ENCODE data around the gene IPP. TPM values are rescaled to one million over a fixed set of nuclear protein-coding genes. Genes with fewer than 3 reads are reported as not detected.
"Not testable (repeated sequence)": the region's sequence is repeated elsewhere in the genome, so short reads cannot be mapped to it uniquely, and the experiment has no call there.

The IPP gene
- polyA plus RNA-seq, 1 of the 3 experiments (the other 2 are of a cell fraction) = 3.2 TPM

GRCh38 chr1:45677751-45678245 lies 72.7 kb downstream of the IPP start (continued):
- no peak for TF ChIP-seq ELF1 (IDR thresholded peaks at IDR 0.05)
- TF ChIP-seq PBX3 (IDR thresholded peaks at IDR 0.05) = no peak
- TF ChIP-seq RAD21 (IDR thresholded peaks at IDR 0.05; ENCODE audit: low read length) = no peak
- no peak for TF ChIP-seq GATA2 (CRISPR knock-in tag; IDR thresholded peaks at IDR 0.05)

- peaks cover 96% of the 10 kb centered on the region for H4K20me1 ChIP-seq (ENCODE audit: insufficient read depth)
- DNase-seq; H3K9me2 ChIP-seq; H3K4me3 ChIP-seq (ENCODE audit: low read depth in 2 of 2, low read length in 1 of 2); H2AFZ ChIP-seq (ENCODE audit: low read depth); H3F3A ChIP-seq (replicated peaks; ENCODE audit: insufficient read depth); H3K9ac ChIP-seq; H3K4me2 ChIP-seq; H3K9me3 ChIP-seq; H3K27ac ChIP-seq (ENCODE audit: low read depth in 2 of 2, low read length in 1 of 2); H3K36me3 ChIP-seq (replicated peaks in 1 of 2; ENCODE audit: control insufficient read depth in 1 of 2, insufficient read depth in 2 of 2, low read length in 1 of 2); CTCF ChIA-PET; H3K27me3 ChIP-seq (ENCODE audit: insufficient read depth): not testable (repeated sequence)
- peaks cover 100% of the 10 kb centered on the region for H3K79me2 ChIP-seq (ENCODE audit: insufficient read depth)
- WGBS (ENCODE audit: low lambda C conversion rate) = 96% methylated on average over 7 of the region's 7 CpGs
- H3K4me1 ChIP-seq (ENCODE audit: control insufficient read depth in 1 of 2, insufficient read depth in 2 of 2, low read depth in 1 of 2, low read length in 1 of 2) = peaks cover 4 to 27% of the 10 kb centered on the region in 2 experiments; a peak in 3 of 4 replicates
- POLR2A ChIA-PET = interaction anchor here (0.7 kb wide), 1 partner anchor 24 kb away, joined by 3 read pairs; no protein-coding TSS in a partner anchor
These were observed 73.9 kb downstream of the IPP start for GRCh38 chr1:45676553-45676952.

- Histone ChIP-seq H3K4me3 (ENCODE audit: low read depth in 2 of 2, low read length in 1 of 2) (no peak overlapping the region), H3K4me2 (no peak overlapping the region), H2AFZ (ENCODE audit: low read depth) (no peak overlapping the region), H3K9me2 (no peaks in the 10 kb centered on the region), H3K36me3 (replicated peaks in 1 of 2; ENCODE audit: control insufficient read depth in 1 of 2, insufficient read depth in 2 of 2, low read length in 1 of 2) (peaks cover 0 to 10% of the 10 kb centered on the region in 2 experiments), H3K9me3 (no peaks in the 10 kb centered on the region), H4K20me1 (ENCODE audit: insufficient read depth) (peaks cover 94% of the 10 kb centered on the region), H3F3A (replicated peaks; ENCODE audit: insufficient read depth) (peaks cover 13% of the 10 kb centered on the region), H3K79me2 (ENCODE audit: insufficient read depth) (peaks cover 100% of the 10 kb centered on the region), H3K27ac (ENCODE audit: low read depth in 2 of 2, low read length in 1 of 2) (no peak overlapping the region), H3K9ac (no peak overlapping the region), H3K27me3 (ENCODE audit: insufficient read depth) (no peaks in the 10 kb centered on the region), H3K4me1 (ENCODE audit: control insufficient read depth in 1 of 2, insufficient read depth in 2 of 2, low read depth in 1 of 2, low read length in 1 of 2) (peaks cover 4 to 37% of the 10 kb centered on the region in 2 experiments; a peak in 3 of 4 replicates)
- WGBS (ENCODE audit: low lambda C conversion rate) = 91% methylated on average over 5 of the region's 5 CpGs
- TF ChIP-seq RCOR1 (IDR thresholded peaks at IDR 0.05; ENCODE audit: low read length) = no peak
- no peak for TF ChIP-seq JUND (IDR thresholded peaks at IDR 0.05)
- TF ChIP-seq EP300 (IDR thresholded peaks at IDR 0.05; ENCODE audit: borderline replicate concordance in 1 of 2, low read depth in 1 of 2, low read length in 1 of 2) = no peak
- no peak for TF ChIP-seq MXI1 (IDR thresholded peaks at IDR 0.05; ENCODE audit: low read depth, low read length)
- TF ChIP-seq GABPA (IDR thresholded peaks at IDR 0.05; ENCODE audit: low read depth) = no peak
- TF ChIP-seq FOSL2 (IDR thresholded peaks at IDR 0.05; ENCODE audit: borderline replicate concordance, low read depth) = no peak
- TF ChIP-seq NRF1 (IDR thresholded peaks at IDR 0.05; ENCODE audit: low read depth, low read length) = no peak
- no peak for TF ChIP-seq CHD2 (IDR thresholded peaks at IDR 0.05; ENCODE audit: low read length, partially characterized antibody)
- no peak for TF ChIP-seq SIN3A (IDR thresholded peaks at IDR 0.05; ENCODE audit: borderline replicate concordance, low read depth, low read length)
- TF ChIP-seq SMC3 (IDR thresholded peaks at IDR 0.05; ENCODE audit: low read depth, low read length) = no peak
- no peak for TF ChIP-seq FOXJ3 (CRISPR knock-in tag; IDR thresholded peaks at IDR 0.05)
- TF ChIP-seq RAD21 (IDR thresholded peaks at IDR 0.05; ENCODE audit: low read length) = no peak
- no peak for TF ChIP-seq CTCF (IDR thresholded peaks at IDR 0.05)
- TF ChIP-seq GATA2 (CRISPR knock-in tag; IDR thresholded peaks at IDR 0.05) = no peak
- TF ChIP-seq RXRA (IDR thresholded peaks at IDR 0.05; ENCODE audit: borderline replicate concordance, low read depth) = no peak
- TF ChIP-seq YY1 (IDR thresholded peaks at IDR 0.05; ENCODE audit: low read depth) = no peak
- TF ChIP-seq EZH2phosphoT487 (IDR thresholded peaks at IDR 0.05; ENCODE audit: borderline replicate concordance, low read depth) = no peak
- TF ChIP-seq FOXM1 (IDR thresholded peaks at IDR 0.05; ENCODE audit: low read depth) = no peak
- TF ChIP-seq RFX5 (IDR thresholded peaks at IDR 0.05; ENCODE audit: low read length) = no peak
- POLR2A ChIA-PET = no interaction called here
- CTCF ChIA-PET = no interaction called here
- no peak for DNase-seq
These were observed 76.0 kb downstream of the IPP start for GRCh38 chr1:45674478-45674877.
